Measurements from ENCODE around the gene ZNF331. TPM values are rescaled to one million over a fixed set of nuclear protein-coding genes. Genes with fewer than 3 reads are reported as not detected.

ZNF331 gene
- total RNA-seq, 1 donor from 2014 or later = 6.2 TPM

- DNase-seq (ENCODE audit: extremely low read depth, low read depth, low spot score) = peak; percentile 97
Measured at GRCh38 chr19:53520547-53521372, 17.2 kb upstream of the ZNF331 start.

GRCh38 chr19:53521373-53522202 lies 16.4 kb upstream of the ZNF331 start:
- no peak for DNase-seq (ENCODE audit: extremely low read depth, low read depth, low spot score)

- no peak for DNase-seq (ENCODE audit: extremely low read depth, low read depth, low spot score)
Measured at GRCh38 chr19:53525922-53526321, 12.0 kb upstream of the ZNF331 start.

GRCh38 chr19:53530622-53531021 lies 7.3 kb upstream of the ZNF331 start:
- no peak for DNase-seq (ENCODE audit: extremely low read depth, low read depth, low spot score)

GRCh38 chr19:53531457-53531856 lies 6.5 kb upstream of the ZNF331 start:
- no peak for DNase-seq (ENCODE audit: extremely low read depth, low read depth, low spot score)

- DNase-seq (ENCODE audit: extremely low read depth, low read depth, low spot score) = no peak
Measured at GRCh38 chr19:53532362-53532761, 5.6 kb upstream of the ZNF331 start.

GRCh38 chr19:53536225-53536548 lies 1.8 kb upstream of the ZNF331 start:
- no peak for DNase-seq (ENCODE audit: extremely low read depth, low read depth, low spot score)

GRCh38 chr19:53537121-53537520 lies 824 bp upstream of the ZNF331 start:
- DNase-seq (ENCODE audit: extremely low read depth, low read depth, low spot score) = no peak

- DNase-seq (ENCODE audit: extremely low read depth, low read depth, low spot score) = no peak
Measured at GRCh38 chr19:53538378-53539109, 599 bp downstream of the ZNF331 start.

- no peak for DNase-seq (ENCODE audit: extremely low read depth, low read depth, low spot score)
Measured at GRCh38 chr19:53540091-53540490, 2.1 kb downstream of the ZNF331 start.

GRCh38 chr19:53541971-53542370 lies 4.0 kb downstream of the ZNF331 start:
- DNase-seq (ENCODE audit: extremely low read depth, low read depth, low spot score) = no peak

GRCh38 chr19:53545271-53546065 lies 7.5 kb downstream of the ZNF331 start:
- DNase-seq (ENCODE audit: extremely low read depth, low read depth, low spot score) = no peak

- no peak for DNase-seq (ENCODE audit: extremely low read depth, low read depth, low spot score)
Measured at GRCh38 chr19:53546758-53547513, 9.0 kb downstream of the ZNF331 start.

- DNase-seq (ENCODE audit: extremely low read depth, low read depth, low spot score) = no peak
Measured at GRCh38 chr19:53549340-53549739, 11.4 kb downstream of the ZNF331 start.

GRCh38 chr19:53552001-53552721 lies 14.2 kb downstream of the ZNF331 start:
- no peak for DNase-seq (ENCODE audit: extremely low read depth, low read depth, low spot score)

GRCh38 chr19:53553156-53553555 lies 15.2 kb downstream of the ZNF331 start:
- DNase-seq (ENCODE audit: extremely low read depth, low read depth, low spot score) = no peak

- DNase-seq (ENCODE audit: extremely low read depth, low read depth, low spot score) = no peak
Measured at GRCh38 chr19:53553865-53554791, 16.2 kb downstream of the ZNF331 start.

- no peak for DNase-seq (ENCODE audit: extremely low read depth, low read depth, low spot score)
Measured at GRCh38 chr19:53554804-53555203, 16.9 kb downstream of the ZNF331 start.
